Adrenal gland (tissue), 12 donors: Measurements from ENCODE around the gene HOXB7. TPM values are rescaled to one million over a fixed set of nuclear protein-coding genes. Genes with fewer than 3 reads are reported as not detected.
A peak's percentile ranks its signal among the peaks of the same experiment; 100 is the strongest.

Source experiments
- DNase-seq, 7 donors: peaks; one replicate each; pipeline ENCODE4 v3.0.0-alpha.2; 2019 to 2020
- H3K27ac ChIP-seq, 5 donors: fragments of 200-600 bp; sonication (generic) in 4 of 5; 1 replicate in 3 of 5; 2 replicates in 2 of 5; pipeline versions ENCODE4 v1.5.1 to v1.8.0; 2016 to 2020; ENCODE audit warnings: mild to moderate bottlenecking in 1 of 5
- H3K27me3 ChIP-seq: fragments of 200-600 bp; 2 replicates; pipeline ENCODE4 v1.8.0; 2021
- H3K36me3 ChIP-seq, 2 donors: fragments of 200-600 bp; replicated peaks in 1 of 2; 1 replicate in 1 of 2; 2 replicates in 1 of 2; pipeline versions ENCODE4 v1.5.1 to v1.8.0; 2018 to 2022
- H3K4me1 ChIP-seq, 2 donors: fragments of 200-600 bp; replicated peaks in 1 of 2; 1 replicate in 1 of 2; 2 replicates in 1 of 2; pipeline versions ENCODE4 v1.5.1 to v1.8.0; 2018 to 2021
- H3K4me3 ChIP-seq, 4 donors: fragments of 200-600 bp; sonication (generic) in 3 of 4; one replicate each; pipeline ENCODE4 v1.5.1; 2016 to 2018
- H3K9me3 ChIP-seq, 3 donors: fragments of 200-600 bp; sonication (generic) in 1 of 3; replicated peaks in 1 of 3; 1 replicate in 2 of 3; 2 replicates in 1 of 3; pipeline versions ENCODE4 v1.5.1 to v1.8.0; 2016 to 2021
- POLR2A ChIP-seq, 2 donors: fragments of 450-650 bp; IDR thresholded peaks; one replicate each; pipeline ENCODE4 v1.6.1; 2017; ENCODE audit warnings: antibody characterized with exemption in 2 of 2, mild to moderate bottlenecking in 2 of 2, moderate library complexity in 1 of 2
- WGBS, 4 donors: extraction: QIAGEN DNeasy Blood & Tissue Kit in 2 of 4; methylation state at CpG; one replicate each; pipeline versions ENCODE4 v1.1.5 to v1.1.7; 2013 to 2017; 5-methylcytosine and 5-hydroxymethylcytosine counted together
- intact Hi-C, 2 donors: fragments of 100-400 bp; cut with DNase I; formaldehyde crosslinking; loops; one replicate each; pipeline versions ENCODE4 v1.14.1 to v1.15.0; 2022 to 2023
- polyA plus RNA-seq, 3 donors: library from polyadenylated mRNA; stranded (reverse); fragments of 200-250 nt in 2 of 3; fragments of 350-450 nt in 1 of 3; fragmentation: Illumina TruSeq in 1 of 3; extraction: RNeasy Lipid Tissue Mini Kit (QIAGEN cat#74804) in 1 of 3; gene quantifications; one replicate each; pipeline ENCODE4 v1.2.3, GENCODE V29; 2013 to 2014
- total RNA-seq, 9 donors: library from RNA; depleted of rRNA in 4 of 9; stranded (reverse); fragments of >200 nt in 4 of 9; fragments of 120-200 nt in 1 of 9; fragmentation: NEBNext Ultra II Directional in 1 of 9; extraction: Animal tissue kit (Norgen Biotek cat#: 25700) in 1 of 9; gene quantifications; one replicate each; pipeline versions ENCODE4 v1.1.0 to v1.2.4, GENCODE V29; 2013 to 2023
- TF ChIP-seq, protein P1 (sequence below), 6 experiments: fragments of 450-650 bp in 4 of 6; fragments of 200-600 bp in 2 of 6; sonication (generic) in 1 of 6; IDR thresholded peaks; 1 replicate in 5 of 6; 2 replicates in 1 of 6; pipeline versions ENCODE4 v1.5.1 to v1.8.0; 2016 to 2021; ENCODE audit warnings: antibody characterized with exemption in 6 of 6, mild to moderate bottlenecking in 2 of 6, moderate library complexity in 1 of 6
- donor health status: healthy with polysubstance abuse.
- donor health status: Bipolar disorder and iron deficiency.
- donor health status: DM: yes; HTN: yes; CAD: no.
- donor health status: DM: no; HTN: no; CAD: no.
- donor health status: DM: no; HTN: no; CAD: no.
- donor health status: DM: yes; HTN: yes; CAD: no.

HOXB7 gene
- total and polyA plus RNA-seq, 12 donors, result 6.2 to 27.0 (median 13.5) TPM

DNA sequence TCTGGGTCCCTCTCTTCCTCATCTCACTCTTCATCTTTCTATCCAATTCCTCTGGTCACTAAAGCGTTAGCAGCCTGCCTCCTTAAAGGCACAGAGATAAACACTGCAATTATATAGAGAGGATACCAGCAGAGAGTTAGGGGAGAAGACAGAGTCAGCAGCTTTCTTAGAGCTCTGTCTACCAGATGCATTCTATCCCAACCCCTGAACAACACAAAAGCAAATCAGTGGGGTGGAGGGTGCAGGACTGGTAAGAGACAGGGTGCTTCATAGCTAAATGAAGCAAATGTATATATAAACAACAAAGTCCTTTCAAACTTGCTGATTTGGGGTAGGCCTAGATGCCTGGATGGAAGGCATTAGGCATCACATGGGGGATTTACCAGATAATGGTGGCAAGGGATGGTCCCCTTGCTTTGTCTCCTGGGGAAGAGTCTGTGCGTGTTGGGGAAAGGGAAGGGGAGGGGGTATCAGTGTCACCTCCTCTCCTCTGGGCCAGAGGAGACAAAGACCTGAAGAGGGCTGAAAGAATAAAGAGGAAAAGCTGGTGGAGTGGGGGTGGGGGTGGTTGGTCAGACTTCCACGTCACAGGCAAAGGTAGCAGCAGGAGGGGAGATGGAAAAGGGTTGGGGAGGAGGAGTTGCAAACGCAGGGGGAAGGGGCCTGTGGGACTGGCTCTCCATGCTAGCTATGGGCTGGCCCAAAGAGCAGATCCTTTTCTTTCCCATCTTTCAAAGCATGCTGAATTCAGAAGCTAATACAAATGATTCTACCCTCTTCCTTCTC, 44.7 kb downstream of the HOXB7 start:
- H3K27ac ChIP-seq, result peak overlapping the region in 1 of 5 donors; percentile 27
- peaks cover 0 to 18% of the 10 kb centered on the region in 2 donors for H3K4me1 ChIP-seq
- no peak for DNase-seq
- intact Hi-C loops, result no loop called here
- no peak overlapping the region for H3K4me3 ChIP-seq
- no peaks in the 10 kb centered on the region for H3K36me3 ChIP-seq
- no peaks in the 10 kb centered on the region for H3K27me3 ChIP-seq
- 82 to 88% (median 86%) methylated on average over 4 of the region's 4 CpGs for WGBS, 4 donors
- H3K9me3 ChIP-seq, result no peaks in the 10 kb centered on the region
- no peak for TF ChIP-seq POLR2A (IDR thresholded peaks at IDR 0.05)
- TF ChIP-seq, protein P1, sequence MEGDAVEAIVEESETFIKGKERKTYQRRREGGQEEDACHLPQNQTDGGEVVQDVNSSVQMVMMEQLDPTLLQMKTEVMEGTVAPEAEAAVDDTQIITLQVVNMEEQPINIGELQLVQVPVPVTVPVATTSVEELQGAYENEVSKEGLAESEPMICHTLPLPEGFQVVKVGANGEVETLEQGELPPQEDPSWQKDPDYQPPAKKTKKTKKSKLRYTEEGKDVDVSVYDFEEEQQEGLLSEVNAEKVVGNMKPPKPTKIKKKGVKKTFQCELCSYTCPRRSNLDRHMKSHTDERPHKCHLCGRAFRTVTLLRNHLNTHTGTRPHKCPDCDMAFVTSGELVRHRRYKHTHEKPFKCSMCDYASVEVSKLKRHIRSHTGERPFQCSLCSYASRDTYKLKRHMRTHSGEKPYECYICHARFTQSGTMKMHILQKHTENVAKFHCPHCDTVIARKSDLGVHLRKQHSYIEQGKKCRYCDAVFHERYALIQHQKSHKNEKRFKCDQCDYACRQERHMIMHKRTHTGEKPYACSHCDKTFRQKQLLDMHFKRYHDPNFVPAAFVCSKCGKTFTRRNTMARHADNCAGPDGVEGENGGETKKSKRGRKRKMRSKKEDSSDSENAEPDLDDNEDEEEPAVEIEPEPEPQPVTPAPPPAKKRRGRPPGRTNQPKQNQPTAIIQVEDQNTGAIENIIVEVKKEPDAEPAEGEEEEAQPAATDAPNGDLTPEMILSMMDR (IDR thresholded peaks at IDR 0.05), result no peak

DNA sequence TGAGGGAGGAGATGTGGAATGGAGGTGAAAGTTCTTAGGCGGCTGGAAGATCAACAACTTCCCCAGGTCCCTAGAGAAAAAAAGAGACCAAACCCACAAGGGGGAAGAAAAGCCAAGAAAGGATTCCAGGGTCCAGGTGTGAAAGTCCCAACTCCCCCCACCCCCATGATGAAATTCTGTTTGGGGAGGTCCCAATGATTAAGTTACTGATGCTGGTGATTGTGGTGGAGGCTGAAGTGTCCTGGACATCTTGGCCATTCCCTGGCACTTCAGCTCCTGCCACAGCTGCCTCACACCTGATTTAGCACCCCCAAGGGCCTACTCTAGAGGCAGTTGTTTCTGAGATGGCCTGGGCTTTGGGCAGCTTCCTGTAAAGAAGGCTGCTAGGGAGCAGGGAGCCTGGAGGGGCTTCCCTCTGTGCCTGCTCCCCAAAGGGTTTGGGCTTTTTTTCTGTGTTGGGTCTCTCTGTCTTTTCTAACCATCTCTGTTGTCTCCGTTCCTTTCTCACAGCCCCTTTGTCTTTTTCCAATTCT, 45.7 kb downstream of the HOXB7 start:
- H3K27ac ChIP-seq, result peak overlapping the region in 2 of 5 donors; percentile 44 to 74
- TF ChIP-seq, protein P1 (IDR thresholded peaks at IDR 0.05), result no peak
- no peak for TF ChIP-seq POLR2A (IDR thresholded peaks at IDR 0.05)
- H3K4me1 ChIP-seq, result peaks cover 0 to 25% of the 10 kb centered on the region in 2 donors
- H3K36me3 ChIP-seq, result no peaks in the 10 kb centered on the region
- peak overlapping the region in 1 of 4 donors; percentile 52 for H3K4me3 ChIP-seq
- intact Hi-C loops, result no loop called here
- no peaks in the 10 kb centered on the region for H3K27me3 ChIP-seq
- DNase-seq, result no peak
- H3K9me3 ChIP-seq, result no peaks in the 10 kb centered on the region
- WGBS, 4 donors, result 79 to 93% (median 82%) methylated on average over 2 of the region's 2 CpGs

DNA sequence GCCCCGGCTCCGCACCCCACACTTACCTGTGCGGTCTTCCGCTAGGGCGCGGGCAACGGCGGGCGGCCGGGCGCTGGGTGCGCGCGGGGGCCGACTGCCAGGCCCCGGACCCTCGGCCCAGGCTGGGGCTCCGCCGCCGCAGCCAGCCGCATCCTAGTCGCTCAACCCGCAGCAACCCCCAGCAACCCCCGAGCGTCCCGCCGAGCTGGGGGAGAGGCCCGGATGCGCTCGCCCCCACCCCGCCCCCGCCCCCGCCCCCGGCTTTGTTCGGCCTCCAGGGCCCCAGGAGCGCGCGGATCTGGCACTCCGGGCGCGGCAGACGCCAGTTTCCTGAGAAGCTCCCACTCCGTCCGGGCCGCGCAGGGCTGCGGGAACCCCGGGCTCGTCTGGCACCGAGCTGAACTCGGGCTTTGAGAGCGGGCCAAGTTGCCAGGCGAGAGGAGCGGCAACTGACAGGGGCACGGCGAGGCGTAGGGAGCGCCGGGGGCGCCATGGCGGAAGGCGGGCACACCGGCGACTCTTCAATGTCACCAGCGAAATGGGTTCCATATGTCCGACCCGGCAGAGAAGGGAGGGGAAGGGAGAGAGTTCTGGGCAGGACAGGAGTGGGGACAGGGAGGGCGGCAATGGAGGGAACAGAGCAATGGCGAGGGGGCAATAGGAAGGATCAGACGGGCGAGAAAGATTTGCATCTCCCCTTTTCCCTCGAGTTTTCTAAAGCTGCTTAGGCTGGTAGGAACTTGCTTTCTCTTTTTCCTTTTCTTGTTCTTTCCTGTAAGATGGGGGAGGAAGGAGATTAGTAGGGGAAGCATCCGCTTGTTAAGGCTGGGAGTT, 46.4 kb downstream of the HOXB7 start:
- Histone ChIP-seq H3K4me3 (peak overlapping the region in 2 of 4 donors; percentile 20 to 52), H3K27ac (peak overlapping the region in 2 of 5 donors; percentile 44 to 74), H3K4me1 (peaks cover 0 to 30% of the 10 kb centered on the region in 2 donors), H3K36me3 (no peaks in the 10 kb centered on the region), H3K27me3 (no peaks in the 10 kb centered on the region), H3K9me3 (no peaks in the 10 kb centered on the region)
- peak in 2 of 7 donors; percentile 36 to 50 for DNase-seq
- intact Hi-C loops, result no loop called here
- TF ChIP-seq, protein P1 (IDR thresholded peaks at IDR 0.05), result no peak
- TF ChIP-seq POLR2A (IDR thresholded peaks at IDR 0.05), result no peak
- WGBS, 4 donors, result 31 to 40% (median 39%) methylated on average over 20 to 73 of the region's 73 CpGs

DNA sequence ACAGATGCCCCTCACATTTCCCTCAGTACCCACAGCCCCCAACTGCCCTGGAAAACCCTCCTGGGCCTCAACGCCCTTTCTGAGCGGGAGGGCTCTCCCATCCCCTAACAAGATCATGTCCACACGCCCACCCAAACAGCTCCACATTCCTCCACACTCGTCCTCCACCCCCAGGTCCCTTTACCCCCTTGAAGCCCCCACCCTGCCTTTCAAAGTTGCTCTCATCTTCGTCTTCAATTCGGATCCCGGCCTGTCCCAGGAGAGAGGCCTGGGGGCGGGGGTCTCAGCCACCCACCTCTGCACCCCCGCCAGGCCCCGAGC, 47.0 kb downstream of the HOXB7 start:
- Histone ChIP-seq H3K36me3 (no peaks in the 10 kb centered on the region), H3K4me1 (peaks cover 0 to 30% of the 10 kb centered on the region in 2 donors), H3K9me3 (no peaks in the 10 kb centered on the region), H3K27ac (peak overlapping the region in 2 of 5 donors; percentile 44 to 74), H3K4me3 (peak overlapping the region in 1 of 4 donors; percentile 52), H3K27me3 (no peaks in the 10 kb centered on the region)
- TF ChIP-seq POLR2A (IDR thresholded peaks at IDR 0.05), result no peak
- TF ChIP-seq, protein P1 (IDR thresholded peaks at IDR 0.05), result no peak
- intact Hi-C loops, result no loop called here
- 62 to 79% (median 72%) methylated on average over 7 to 10 of the region's 10 CpGs for WGBS, 4 donors
- DNase-seq, result no peak
